Superior temporal gyrus (tissue), 1 donor: Measurements from ENCODE around the gene SERPINF2.
A peak's percentile ranks its signal among the peaks of the same experiment; 100 is the strongest.
"Not testable (repeated sequence)": the region's sequence is repeated elsewhere in the genome, so short reads cannot be mapped to it uniquely, and the experiment has no call there.

Experiments
- DNase-seq: peaks from one replicate; pipeline ENCODE4 v3.0.0-alpha.2; 2016; ENCODE audit errors: extremely low spot score

SERPINF2 gene

GRCh38 chr17:1742371-1743087, at the start of gene SERPINF2:
Gene SERPINF2 (plus strand): TSS chr17:1742871. CDS start chr17:1744996, 2,125 bp downstream.
- no peak for DNase-seq

DNA sequence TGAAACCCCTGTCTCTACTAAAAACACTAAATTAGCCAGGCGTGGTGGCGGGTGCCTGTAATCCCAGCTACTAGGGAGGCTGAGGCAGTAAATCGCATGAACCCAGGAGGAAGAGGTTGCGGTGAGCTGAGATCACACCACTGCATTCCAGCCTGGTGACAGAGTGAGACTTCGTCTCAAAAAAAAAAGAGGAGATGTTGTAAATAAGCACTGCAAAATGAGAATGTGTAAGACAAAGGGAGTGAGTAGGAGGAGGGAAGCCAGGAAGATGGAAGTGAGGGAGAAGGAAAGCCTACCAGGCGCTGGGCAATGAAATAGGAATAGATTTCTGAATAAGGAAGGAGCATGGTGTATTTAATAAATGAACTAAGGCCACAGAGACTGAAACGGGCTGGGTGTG, 49.3 kb upstream of the SERPINF2 start:
- DNase-seq, result no peak

- DNase-seq, result no peak
These were observed 47.3 kb upstream of the SERPINF2 start for GRCh38 chr17:1695365-1695764.

GRCh38 chr17:1697681-1698080, 45.0 kb upstream of the SERPINF2 start:
- no peak for DNase-seq

DNA sequence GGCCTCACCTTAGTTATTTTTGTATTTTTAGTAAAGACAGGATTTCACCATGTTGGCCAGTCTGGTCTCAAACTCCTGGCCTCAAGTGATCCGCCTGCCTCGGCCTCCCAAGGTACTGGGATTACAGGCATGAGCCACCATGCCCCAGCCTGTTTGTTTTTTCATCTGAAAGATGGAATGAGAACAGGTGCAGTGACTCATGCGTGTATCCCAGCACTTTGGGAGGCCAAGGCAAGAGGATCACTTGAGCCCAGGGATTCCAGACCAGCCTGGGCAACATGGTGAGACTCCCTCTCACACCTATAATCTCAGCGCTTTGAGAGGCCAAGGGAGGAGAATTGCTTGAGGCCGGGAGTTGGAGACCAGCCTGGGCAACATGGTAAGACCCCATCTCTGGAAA, 42.8 kb upstream of the SERPINF2 start:
- not testable (repeated sequence) for DNase-seq

DNA sequence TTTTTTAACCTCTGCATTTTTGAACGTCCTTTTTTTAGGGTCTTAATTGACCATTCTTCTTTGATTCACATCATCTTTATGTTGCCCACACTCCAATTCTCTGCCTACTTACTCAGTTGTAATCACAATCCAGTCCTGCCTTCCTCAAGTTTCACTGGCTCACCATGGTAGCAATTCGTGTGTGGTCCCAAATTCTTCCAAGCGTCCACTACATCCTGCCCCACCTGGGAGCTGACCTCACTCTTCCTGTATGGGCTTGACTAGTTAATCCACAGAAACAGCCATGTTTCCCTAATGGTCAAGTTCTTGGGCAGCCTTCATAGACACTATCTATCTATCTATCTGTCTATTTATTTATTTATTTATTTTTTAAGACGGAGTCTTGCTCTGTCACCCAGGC, 39.6 kb upstream of the SERPINF2 start:
- no peak for DNase-seq

DNA sequence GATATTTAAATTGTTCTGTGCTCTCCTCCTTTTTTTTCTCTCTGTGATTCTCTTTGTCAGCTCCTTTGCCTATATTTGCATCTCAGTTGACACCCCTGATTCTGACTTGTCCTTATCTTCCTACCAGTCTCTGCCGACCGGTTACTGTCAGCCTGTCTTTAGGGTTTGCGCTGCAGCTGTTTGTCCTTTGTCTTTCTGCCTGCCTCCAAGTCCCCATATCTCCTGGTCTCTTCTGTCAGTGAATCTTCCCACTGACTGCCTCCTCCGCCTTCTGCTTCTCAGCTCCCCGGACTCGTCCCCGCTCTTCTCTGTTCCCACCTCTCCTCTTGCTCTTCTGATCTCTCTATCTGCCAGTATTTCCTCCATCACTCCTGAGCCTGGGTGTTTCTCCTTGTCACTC, 37.7 kb upstream of the SERPINF2 start:
- no peak for DNase-seq

GRCh38 chr17:1707107-1707506, 35.6 kb upstream of the SERPINF2 start:
- DNase-seq, result no peak

DNA sequence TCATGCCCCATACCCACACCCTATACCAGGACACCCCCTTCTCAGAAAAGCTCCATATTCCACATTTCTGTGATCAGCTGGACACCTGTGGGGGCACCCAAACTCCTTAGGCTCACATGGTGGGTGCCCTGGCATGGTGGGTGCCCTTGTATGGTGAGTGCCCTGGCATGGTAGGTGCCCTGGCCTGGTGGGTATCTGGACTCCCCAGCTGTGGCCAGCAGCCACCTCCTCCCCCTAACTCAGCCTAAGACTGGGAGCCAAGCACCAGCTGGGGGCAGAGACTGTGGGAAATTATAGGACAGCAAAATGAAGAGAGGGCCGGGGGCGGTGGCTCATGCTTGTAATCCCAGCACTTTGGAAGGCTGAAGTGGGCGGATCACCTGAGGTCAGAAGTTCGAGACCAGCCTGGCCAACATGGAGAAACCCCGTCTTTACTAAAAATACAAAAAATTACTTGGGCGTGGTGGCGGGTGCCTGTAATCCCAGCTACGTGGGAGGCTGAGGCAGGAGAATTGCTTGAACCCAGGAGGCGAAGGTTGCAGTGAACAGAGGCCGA, 33.8 kb upstream of the SERPINF2 start:
- not testable (repeated sequence) for DNase-seq

GRCh38 chr17:1709403-1709951, 33.2 kb upstream of the SERPINF2 start:
- DNase-seq, result no peak

DNA sequence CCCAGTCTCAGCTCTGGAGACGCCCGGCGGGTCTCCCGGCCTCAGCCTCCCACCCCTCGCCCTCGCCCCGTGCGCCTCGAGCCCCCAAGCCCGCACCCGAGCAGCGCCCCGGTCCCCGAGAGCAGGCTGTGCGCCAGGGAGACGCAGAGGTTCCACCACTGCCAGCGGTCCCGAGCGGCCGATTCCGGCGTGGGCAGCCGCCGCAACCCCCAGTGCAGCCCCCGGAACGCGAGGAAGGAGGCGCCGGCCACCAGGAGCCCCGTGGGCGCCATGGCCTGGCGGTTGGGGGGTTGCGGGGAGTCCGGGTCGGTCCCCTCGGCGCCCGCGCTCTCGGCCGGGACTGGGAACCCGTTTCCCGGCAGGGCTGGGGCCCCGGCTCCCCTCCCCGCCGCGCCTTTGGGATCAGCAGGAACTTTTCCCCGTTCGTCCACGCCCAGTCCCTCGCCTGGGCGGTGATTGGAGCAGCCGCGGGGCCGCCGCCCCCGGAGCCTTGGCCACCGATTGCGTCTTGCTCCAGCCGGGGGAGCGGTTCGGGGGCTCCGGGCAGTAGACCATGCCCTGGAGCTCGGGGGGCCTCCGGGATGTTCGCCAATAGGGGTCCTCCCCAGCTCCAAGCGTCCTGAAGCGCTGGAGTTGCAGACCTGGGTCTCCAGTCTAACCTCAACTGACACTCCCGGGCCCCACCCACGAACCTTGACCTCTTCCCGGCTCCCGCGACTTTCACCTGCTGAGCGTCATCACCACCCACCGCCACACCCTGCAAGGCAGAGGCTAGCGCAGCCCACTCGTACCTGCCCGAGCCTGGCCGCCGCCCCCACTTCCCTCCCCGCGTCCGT, 32.5 kb upstream of the SERPINF2 start, which contains the start of gene TLCD2:
Gene TLCD2 (minus strand): TSS at position 407 of the 836 bp plus-strand sequence. CDS start 135 bp downstream, at position 272.
- DNase-seq, result no peak

DNA sequence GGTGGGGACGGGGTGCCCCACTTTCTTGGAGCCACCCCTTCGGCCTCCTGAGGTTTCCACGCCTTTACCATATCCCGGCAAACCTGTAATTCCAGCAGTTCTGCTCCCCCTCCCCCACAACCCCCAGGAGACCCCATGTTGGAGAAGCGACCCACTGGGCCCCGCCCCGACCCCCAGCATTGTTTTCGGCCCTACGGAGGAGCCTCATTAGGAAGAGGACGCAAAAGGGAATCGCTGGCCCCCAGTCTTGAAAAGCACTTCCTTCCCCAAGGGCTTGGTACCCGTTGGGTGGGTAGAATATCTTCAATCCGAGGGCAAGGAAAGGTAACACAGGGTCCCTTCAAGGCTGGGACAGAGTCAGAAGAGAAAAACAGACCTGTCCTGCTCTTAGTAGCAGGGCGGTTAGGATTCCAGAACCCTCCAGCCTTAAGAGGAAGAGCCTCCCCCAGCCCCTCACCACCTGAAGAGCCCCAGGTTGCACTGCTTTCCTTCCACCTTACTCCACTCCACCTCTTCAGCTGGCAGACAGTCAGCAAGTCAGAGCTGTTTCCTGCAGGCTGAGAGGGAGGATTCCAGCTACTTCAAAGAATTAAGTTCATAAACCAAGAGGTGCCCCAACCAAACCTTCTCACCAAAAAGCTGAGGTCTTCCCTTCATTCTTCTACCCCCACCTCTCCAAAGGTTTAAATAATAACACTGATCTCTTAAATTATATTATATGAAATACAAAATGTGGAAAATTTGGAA, 31.7 kb upstream of the SERPINF2 start:
- DNase-seq, result no peak

- no peak for DNase-seq
These were observed 30.9 kb upstream of the SERPINF2 start for GRCh38 chr17:1711804-1712203.

DNA sequence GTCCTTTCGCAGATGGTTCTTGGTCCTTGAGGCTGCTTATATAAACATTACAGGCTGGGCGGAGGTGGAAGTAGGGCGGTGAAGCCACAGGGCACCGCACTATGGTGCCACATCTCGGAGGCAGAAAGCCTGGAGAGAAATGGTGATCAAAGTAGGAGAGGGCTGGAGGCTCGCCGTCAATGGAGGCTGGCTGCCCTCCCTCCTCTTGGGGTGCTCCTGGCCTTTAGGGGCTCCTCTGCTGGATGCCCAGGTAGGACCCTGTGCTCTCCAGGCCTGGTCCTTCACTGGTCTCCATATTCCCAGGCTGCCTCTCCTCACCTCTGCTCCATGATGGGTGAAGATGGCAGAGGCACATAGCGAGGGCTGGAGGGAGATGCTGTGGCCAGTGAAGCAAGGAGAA, 30.4 kb upstream of the SERPINF2 start:
- no peak for DNase-seq

GRCh38 chr17:1713160-1713877, 29.4 kb upstream of the SERPINF2 start:
- DNase-seq, result no peak

DNA sequence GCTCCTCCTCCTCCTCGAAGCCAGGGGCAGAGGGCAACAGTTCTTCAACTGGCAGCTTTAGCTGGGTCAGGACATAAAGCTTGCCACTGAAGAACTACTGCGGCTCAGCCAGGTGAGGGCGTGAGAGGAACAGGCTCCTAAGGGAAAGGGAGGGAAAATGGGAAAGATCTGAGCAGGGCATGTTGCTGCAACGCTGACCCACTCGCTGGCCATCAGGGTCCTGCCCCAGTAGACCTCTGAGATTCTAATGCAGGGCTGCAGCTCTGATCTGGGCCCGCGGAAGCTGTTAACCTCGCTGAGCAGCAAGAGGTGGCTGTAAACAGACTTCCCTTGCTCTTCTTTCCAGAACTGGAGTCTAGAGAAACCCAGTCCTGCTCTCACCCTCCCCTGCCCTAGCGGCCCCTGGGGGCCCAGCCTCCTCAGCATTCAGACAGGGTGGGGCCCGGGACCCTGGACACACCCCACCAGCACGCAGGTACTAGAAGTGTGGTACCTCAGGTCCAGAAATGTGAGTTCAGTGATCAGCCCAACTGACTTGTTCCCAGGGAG, 28.7 kb upstream of the SERPINF2 start:
- DNase-seq, result no peak

DNA sequence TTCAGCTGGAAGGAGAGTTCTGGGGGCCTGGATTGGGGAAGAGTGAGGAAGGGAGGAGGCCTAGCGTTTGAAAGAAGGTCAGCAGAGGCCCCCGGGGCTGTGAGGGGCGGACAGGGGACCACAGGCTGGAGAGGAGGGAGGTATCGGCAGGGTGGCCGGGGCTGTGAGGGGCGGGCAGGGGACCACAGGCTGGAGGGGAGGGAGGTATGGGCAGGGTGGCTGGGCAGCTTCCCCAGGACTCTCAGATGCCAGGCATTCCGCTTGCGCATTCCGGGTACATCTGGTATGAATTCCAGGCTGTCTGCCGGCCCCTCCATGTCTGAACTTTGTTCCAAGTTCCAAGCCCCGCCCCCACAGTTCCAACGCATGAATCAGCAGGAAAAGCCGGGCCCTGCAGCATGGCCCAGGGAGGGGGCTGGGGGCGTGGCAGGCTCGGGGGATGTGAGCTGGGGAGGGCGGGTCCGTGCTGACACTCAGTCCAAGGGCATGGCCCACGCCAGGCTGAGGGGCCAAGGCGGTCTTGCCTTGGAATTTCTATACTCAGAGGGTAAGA, 28.2 kb upstream of the SERPINF2 start:
- DNase-seq, result peak; percentile 21

- DNase-seq, result no peak
These were observed 27.5 kb upstream of the SERPINF2 start for GRCh38 chr17:1714980-1715802.

GRCh38 chr17:1715803-1716075, 26.9 kb upstream of the SERPINF2 start:
- no peak for DNase-seq
